Mononuclear cell (primary cell): ENCODE data around the gene TMEM92. TPM values are rescaled to one million over a fixed set of nuclear protein-coding genes. Genes with fewer than 3 reads are reported as not detected.
"Not testable (repeated sequence)": the region's sequence is repeated elsewhere in the genome, so short reads cannot be mapped to it uniquely, and the experiment has no call there.

Experiments
- H3K27me3 ChIP-seq: 2 replicates; pipeline ENCODE4 v1.6.0; 2011; ENCODE audit warnings: low read length, control low read depth; ENCODE audit not compliant: insufficient read depth
- H3K4me1 ChIP-seq: 2 replicates; pipeline ENCODE4 v1.5.1; 2011; ENCODE audit warnings: mild to moderate bottlenecking, low read length, control low read depth; ENCODE audit not compliant: insufficient read depth
- H3K4me3 ChIP-seq: 2 replicates; pipeline ENCODE4 v1.5.1; 2011; ENCODE audit warnings: mild to moderate bottlenecking, low read length, moderate library complexity
- H3K9me3 ChIP-seq: 2 replicates; pipeline ENCODE4 v1.5.1; 2011; ENCODE audit warnings: low read depth, mild to moderate bottlenecking, control low read depth, low read length
- total RNA-seq: library from RNA; depleted of rRNA; stranded (reverse); fragments of >200 nt; gene quantifications from one replicate; pipeline ENCODE4 v1.2.3, GENCODE V29; 2012

The TMEM92 gene
- total RNA-seq, 1 donor, result not detected

DNA sequence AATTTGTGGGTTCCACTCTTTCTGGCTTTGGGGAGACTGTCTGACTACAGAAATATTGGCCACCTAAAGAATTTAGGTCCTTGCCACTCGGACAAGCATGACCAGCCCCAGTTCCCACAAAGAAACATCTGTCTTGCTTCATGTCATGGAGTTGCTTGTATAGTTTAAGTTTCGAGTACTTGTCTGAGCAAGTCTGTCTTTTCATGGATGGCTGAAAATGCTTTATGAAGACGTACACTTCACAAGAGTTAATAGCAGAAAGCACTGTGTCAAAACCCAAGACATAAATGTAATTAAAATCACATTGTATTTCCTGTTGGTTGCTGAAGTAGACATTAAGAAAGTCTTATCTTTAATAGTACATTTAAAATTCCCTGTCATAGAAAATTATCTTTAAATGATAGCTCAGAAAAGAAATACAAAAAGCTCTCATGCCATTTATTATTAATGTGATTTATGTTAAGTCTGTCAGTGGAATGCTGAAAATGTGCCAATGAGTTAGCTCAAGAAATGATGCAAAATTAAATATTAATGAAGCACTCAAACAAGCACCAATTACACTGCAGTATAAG is 41.8 kb downstream of the TMEM92 start:
- H3K4me3 ChIP-seq, result no peak overlapping the region

DNA sequence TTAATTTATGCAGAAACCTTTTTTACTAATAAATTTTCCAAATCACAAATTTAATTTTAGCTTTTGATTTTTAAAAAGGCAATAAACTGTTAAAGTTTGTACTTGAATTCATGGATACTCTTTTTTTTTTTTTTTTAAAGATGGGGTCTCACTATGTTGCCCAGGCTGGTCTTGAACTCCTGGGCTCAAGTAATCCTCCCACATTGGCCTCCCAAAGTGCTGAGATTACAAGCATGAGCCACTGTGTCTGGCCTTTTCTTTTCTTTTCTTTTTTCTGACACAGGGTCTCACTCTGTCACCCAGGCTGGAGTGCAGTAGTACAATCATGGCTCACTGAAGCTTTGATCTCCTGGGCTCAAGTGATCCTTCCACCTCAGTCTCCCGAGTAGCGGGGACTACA is 42.4 kb downstream of the TMEM92 start:
- not testable (repeated sequence) for H3K27me3 ChIP-seq, H3K4me3 ChIP-seq, H3K9me3 ChIP-seq, H3K4me1 ChIP-seq

More for the DNA sequence above, 41.8 kb downstream of the TMEM92 start:
- Histone ChIP-seq H3K27me3 (no peaks in the 10 kb centered on the region), H3K4me1 (no peaks in the 10 kb centered on the region), H3K9me3 (no peaks in the 10 kb centered on the region)

DNA sequence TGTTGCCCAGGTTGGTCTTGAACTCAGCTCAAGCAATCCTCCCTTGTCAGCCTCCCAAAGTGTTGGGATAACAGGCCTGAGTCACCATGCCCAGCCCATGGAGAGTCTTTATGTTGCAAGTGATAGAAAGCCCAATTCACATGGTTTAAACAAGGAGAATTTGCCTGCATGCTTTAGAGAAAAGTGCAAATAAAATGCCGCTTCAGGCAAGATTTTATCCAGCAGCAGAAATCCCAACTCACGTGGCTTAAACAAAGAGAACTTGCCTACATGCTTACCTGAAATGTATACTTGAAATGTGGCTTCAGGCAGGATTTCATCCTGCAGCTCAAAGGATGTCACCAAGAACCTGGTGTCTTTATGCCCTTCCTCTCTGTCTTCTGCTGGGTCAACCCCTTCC is 42.9 kb downstream of the TMEM92 start:
- Histone ChIP-seq H3K9me3 (no peaks in the 10 kb centered on the region), H3K27me3 (no peaks in the 10 kb centered on the region)

DNA sequence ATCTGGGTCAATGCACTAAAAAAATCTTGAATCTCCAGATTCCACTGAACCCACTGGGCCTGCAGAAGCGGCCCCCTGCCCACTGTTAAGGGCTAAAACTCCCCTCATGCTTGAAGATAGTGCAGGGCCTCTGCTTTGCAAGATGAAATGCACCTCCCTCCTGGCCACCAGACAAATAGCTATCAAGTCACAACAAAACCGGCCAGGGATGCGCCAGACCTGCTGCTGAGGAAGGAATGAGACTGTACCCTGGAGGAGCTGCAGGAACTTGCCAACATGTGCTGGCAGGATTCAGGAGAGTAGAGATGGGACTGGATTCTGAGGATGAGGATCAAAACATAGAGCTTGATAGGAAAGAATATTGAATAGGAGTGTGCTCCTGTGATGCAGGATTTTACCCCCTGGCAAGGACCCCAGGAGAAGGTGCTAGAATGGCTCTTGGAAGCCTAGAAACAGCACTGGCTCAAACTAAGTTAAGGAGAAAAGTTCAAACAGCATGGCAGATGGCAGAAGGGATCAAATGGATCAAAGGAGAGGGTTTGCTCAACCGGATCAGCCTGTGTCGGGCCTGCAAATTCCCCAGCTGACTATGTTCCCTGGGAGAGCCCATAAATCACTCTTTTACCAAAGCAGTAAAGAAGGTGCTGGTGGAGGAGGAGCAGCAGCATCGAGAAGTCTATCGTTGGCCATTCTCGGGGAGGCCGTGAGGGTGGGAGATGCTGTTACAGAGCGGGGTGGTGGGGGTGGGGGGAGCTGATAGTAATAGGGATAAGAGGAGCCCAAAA is 44.4 kb downstream of the TMEM92 start:
- H3K4me3 ChIP-seq, result no peak overlapping the region
- no peaks in the 10 kb centered on the region for H3K27me3 ChIP-seq
- no peaks in the 10 kb centered on the region for H3K9me3 ChIP-seq
- H3K4me1 ChIP-seq, result no peaks in the 10 kb centered on the region

More for the DNA sequence above, 42.9 kb downstream of the TMEM92 start:
- no peak overlapping the region for H3K4me3 ChIP-seq
- no peaks in the 10 kb centered on the region for H3K4me1 ChIP-seq

DNA sequence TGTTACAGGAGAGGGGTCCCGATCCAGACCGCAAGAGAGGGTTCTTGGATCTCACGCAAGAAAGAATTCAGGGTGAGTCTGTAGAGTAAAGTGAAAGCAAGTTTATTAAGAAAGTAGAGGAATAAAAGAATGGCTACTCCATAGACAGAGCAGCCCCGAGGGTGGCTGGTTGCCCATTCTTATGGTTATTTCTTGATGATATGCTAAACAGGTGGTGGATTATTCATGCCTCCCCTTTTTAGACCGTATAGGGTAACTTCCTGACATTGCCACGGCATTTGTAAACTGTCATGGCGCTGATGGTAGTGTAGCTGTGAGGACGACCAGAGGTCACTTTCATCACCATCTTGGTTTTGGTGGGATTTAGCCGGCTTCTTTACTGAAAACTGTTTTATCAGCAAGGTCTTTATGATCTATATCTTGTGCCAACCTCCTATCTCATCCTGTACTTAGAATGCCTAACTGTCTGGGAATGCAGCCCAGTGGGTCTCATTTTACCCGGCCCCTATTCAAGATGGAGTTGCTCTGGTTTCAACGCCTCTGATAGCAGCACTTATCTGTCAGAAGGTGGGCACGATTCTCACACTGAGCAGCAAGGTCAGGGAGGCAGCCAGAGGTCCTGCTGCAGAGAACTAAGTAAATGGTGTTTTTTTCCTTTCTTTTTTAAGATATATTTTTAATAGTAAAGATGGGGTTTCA is 45.2 kb downstream of the TMEM92 start:
- Histone ChIP-seq H3K27me3 (no peaks in the 10 kb centered on the region), H3K4me1 (no peaks in the 10 kb centered on the region), H3K4me3 (no peak overlapping the region), H3K9me3 (no peaks in the 10 kb centered on the region)

DNA sequence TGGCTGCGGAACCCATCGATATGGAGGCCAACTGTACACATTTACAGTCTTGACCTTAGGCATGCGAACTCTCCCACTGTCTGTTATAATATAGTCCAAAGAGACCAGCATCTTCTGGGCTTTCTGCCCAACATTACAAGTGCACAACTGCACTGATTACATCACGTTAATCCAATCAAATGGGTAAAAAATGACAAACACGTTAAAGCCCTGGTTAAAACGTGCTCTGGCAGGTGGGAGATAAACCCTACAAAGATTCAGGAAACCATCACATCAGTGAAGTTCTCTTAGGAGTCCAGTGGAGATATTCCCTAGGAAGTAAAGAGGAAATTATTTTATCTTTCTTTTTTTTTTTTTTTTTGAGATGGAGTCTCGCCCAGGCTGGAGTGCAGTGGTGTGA is 48.0 kb downstream of the TMEM92 start:
- H3K27me3 ChIP-seq, result no peaks in the 10 kb centered on the region
- no peaks in the 10 kb centered on the region for H3K4me1 ChIP-seq
- H3K9me3 ChIP-seq, result no peaks in the 10 kb centered on the region
- no peak overlapping the region for H3K4me3 ChIP-seq

DNA sequence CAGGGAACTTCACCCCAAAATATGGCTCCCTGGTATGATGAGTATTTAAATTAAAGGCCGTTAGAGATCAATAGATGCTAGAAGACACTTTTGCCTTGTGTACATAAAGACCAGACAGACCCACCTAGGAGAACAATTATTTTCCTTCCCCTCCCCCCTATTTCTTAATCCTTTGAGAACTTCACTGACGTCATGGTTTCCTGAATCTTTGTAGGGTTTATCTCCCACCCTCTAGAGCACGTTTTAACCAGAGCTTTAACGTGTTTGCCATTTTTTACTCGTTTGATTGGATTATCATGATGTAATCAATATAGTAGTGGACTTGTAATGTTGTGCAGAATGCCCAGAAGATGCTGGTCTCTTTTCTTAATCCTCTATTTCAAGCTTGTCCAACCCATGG is 48.8 kb downstream of the TMEM92 start:
- Histone ChIP-seq H3K4me1 (no peaks in the 10 kb centered on the region), H3K4me3 (no peak overlapping the region), H3K9me3 (no peaks in the 10 kb centered on the region), H3K27me3 (no peaks in the 10 kb centered on the region)

DNA sequence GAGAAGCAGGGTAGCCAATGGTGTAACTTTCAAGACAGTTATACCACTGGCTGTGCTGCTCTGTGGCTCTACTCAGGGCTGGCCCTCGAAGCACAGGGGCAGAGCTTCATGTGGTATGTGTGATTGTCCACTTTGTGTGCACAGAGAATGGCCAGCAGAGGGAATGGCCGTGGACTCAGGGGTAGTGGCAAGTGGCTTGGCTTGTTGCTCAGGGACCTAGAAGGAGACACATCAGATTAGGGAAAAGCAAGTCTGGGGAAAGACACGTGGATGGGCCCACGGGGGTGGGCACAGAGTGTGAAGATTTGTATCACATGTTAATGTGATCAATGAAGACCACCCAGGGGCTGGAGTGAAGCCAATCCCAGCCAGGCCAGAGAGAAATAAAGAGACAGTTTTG is 51.6 kb downstream of the TMEM92 start:
- Histone ChIP-seq H3K27me3 (no peaks in the 10 kb centered on the region), H3K9me3 (no peaks in the 10 kb centered on the region), H3K4me1 (no peaks in the 10 kb centered on the region), H3K4me3 (no peak overlapping the region)

DNA sequence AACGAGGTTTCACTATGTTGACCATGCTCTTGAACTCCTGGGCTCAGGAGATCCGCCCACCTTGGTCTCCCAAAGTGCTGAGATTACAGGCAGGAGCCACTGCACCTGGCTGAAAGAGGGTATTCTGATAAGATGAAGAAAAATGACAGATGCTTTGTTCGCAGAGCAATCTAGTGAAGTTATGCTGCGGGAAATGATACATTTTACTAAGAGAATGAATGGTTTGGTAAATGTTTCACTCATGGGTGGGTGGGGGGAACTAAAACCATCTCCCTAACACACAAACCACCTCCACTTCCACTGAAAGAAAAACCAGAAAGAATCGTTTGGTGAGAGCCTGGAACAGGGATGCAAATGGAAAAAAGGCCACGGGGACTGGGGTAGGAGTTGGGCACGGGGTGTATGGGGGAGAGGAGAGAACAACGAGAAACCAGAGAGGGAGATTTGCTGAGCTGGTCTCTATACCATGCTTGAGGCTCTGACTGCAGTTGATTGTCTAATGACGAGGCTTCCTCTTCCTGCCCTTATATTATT is 52.6 kb downstream of the TMEM92 start:
- Histone ChIP-seq H3K4me1 (no peaks in the 10 kb centered on the region), H3K9me3 (no peaks in the 10 kb centered on the region), H3K27me3 (no peaks in the 10 kb centered on the region), H3K4me3 (no peak overlapping the region)

DNA sequence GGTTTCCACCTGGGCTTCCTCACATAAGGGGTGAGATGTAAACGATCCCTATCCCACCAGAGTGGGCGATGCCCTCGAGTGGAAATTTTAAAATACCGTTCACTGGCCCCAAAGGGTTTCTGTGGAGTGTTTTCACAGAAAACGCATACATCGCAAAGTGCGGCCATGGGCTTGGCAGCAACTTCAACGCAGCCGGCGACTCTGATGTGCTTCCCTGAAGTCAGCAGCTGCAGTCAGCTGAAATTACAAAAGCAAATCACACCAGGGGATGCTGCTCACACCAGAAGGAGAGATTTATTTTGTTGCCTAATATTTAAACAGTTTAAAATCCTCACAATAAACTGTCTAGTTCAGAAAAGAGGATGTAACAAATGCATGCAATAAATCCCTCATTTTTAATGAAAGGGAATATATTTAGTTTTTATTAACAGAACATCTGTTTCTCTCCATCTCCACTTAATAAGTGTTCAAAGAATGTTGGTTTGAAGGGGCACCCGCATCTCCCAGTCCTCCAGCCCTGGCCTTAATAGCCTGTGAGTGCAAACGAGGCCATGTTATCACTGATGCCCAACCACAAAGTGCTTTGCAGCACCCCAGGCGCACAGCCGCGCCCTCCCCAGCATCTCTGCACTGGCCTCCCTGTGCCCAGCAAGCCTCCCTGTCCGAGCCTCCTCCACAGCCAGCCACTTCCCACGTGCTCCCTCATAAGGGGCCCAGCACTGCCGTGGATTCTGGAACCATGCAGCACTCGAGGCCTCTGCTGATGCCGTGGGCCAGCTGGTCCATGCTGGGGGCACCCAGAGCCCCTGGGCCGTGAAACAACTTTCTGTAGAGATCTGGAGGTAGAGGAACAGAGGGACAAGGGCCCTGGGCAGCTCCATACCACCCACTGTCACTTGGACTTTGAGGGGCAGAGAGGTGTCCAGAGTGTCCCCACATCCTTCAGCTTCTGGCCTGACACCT is 54.4 kb downstream of the TMEM92 start:
- no peaks in the 10 kb centered on the region for H3K27me3 ChIP-seq
- no peak overlapping the region for H3K4me3 ChIP-seq
- no peaks in the 10 kb centered on the region for H3K9me3 ChIP-seq
- H3K4me1 ChIP-seq, result peaks cover 5% of the 10 kb centered on the region

DNA sequence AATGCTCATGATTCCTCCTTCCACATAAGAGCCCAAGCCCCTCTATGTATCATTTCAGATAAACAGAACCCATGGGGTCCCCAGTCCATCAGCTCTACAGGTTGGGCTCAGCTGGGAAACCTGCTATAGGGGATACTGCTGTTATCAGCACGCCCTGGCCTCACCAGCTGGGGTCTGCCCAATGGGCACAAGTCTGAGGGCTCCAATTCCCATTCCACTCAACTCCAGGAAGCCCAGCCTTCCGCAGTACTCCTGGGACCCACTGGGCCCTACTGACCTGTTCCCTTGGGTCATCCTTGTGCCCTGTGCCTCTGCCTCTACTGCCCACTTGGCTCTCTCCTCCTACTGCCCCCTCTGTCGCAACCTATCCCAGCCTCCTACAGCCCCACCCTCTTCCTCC is 55.5 kb downstream of the TMEM92 start:
- Histone ChIP-seq H3K4me1 (peaks cover 5% of the 10 kb centered on the region), H3K27me3 (no peaks in the 10 kb centered on the region), H3K9me3 (no peaks in the 10 kb centered on the region), H3K4me3 (no peak overlapping the region)

DNA sequence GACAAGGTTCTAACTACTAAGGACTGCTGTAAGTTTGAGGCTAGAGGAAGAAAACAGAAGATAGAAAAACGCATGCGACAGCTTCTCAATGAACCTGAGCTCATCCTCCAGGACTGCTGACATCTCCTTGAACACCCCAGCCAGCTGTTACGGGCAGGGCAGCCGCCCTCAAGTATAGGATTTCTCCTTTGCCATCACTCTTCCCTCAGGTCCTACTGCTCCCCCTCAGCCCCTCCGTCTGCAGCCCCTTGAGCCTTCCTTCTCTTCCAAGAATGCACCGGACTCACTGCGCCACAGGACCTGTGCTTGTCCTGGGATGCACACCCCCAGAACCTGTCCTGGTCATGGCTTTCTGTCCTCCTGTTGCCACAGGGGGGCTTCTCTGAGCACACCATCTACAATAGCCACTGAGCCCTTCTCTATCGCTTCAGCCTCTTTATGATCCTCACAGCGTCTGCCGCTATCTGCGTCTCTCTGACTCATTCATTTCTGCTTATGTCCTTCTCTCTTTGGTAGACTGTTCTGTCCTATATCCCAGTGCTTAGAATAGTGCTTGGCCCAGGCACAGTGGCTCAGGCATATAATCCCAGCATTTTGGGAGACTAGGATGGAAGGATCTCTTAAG is 56.0 kb downstream of the TMEM92 start:
- H3K9me3 ChIP-seq, result no peaks in the 10 kb centered on the region
- H3K4me1 ChIP-seq, result peaks cover 5% of the 10 kb centered on the region
- H3K27me3 ChIP-seq, result no peaks in the 10 kb centered on the region
- H3K4me3 ChIP-seq, result no peak overlapping the region
